NCI-H1930 (cell line): ENCODE results near the gene AMELY.
"Not testable (repeated sequence)": the region's sequence is repeated elsewhere in the genome, so short reads cannot be mapped to it uniquely, and the experiment has no call there.

ENCODE experiments used
- DNase-seq, 2 experiments: peaks; one replicate each; lab custom pipeline; 2025; lab: John Stamatoyannopoulos, UW

Gene AMELY, protein sequence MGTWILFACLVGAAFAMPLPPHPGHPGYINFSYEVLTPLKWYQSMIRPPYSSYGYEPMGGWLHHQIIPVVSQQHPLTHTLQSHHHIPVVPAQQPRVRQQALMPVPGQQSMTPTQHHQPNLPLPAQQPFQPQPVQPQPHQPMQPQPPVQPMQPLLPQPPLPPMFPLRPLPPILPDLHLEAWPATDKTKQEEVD

DNA sequence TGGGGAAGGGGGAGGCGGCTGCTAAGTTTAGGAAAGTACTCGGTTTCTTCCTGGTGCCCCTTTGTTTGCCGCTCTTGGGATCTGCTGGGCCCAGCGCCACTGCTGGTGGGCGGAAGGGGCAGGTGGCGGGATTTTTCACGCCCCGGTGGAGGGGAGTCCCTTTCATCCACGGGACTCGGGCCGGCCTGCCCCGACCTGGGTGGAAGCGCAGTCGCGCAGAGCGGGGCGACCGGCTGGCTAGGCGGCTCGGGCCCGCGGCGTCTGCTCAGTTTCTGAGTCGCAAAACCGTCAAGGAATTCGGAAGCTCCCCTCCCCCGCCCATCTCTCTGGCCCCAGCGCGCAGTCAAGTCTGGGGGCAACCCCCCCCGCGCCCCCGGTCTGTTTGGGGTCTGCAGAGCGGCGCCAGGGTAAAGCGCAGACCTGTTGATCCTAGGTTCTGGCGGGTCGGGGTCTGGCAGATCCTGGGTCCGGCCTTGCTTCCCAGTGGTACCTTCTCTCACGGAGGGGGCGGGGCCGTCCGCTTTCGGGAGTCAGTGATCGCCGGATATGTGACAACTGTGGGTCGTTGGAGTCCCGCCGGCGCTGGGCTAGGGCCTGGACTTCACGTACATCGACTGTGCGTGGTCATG, at the start of gene AMELY:
TSS of gene AMELY (minus strand) at position 500 of the 629 bp plus-strand sequence. CDS start 39,144 bp downstream, outside the sequence.
- no peak for DNase-seq

DNA sequence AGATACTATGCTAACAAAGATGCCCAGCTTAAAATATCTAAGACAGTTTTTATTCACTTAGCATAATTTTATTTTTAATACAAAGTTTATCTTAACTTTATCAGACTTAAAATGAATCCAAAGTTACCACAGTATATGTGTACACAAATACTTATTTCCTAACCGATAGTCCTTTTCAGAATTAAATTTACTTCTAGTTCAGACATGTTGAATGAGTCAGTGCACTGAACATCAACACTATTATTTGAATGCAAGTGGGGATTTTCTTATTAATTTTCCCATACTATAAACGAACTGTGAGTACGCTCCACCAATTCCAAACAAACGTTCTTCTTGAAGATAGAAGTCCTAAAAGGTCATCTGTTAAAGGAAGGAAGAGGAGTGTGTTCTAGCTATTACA, 38.4 kb upstream of the AMELY start:
- no peak for DNase-seq

DNA sequence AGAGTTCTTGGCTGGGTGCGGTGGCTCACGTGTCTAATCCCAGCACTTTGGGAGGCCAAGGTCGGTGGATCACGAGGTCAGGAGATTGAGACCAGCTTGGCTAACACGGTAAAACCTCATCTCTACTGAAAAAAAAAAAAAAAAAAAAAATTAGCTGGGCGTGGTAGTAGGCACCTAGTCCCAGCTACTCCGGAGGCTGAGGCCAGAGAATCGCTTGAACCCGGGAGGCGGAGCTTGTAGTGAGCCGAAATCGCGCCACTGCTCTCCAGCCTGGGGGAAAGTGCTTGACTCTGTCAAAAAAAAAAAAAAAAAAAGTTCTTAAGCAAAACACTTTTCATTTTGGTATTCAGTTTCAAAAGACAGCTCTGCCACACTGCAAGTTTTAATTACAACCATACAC, 36.8 kb upstream of the AMELY start:
- DNase-seq, result no peak

DNA sequence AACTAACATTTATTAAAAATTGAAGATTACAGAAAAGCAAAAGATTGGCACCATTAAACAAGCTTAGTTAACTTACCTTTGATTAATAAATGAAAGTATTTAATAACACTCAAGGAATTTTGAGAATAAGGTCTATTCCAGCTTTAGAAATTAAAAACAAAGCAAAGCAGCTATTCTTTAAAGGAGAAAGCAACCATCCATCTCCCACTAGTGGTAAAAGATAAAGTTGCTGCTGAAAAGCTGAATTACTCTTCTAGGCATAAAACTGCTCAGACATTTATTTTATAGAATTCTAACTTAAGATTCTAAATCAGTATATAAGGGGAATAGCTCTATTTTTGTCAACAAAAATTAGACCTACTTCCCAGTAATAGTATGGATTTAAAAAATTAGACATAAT, 36.1 kb upstream of the AMELY start:
- DNase-seq, result no peak

DNA sequence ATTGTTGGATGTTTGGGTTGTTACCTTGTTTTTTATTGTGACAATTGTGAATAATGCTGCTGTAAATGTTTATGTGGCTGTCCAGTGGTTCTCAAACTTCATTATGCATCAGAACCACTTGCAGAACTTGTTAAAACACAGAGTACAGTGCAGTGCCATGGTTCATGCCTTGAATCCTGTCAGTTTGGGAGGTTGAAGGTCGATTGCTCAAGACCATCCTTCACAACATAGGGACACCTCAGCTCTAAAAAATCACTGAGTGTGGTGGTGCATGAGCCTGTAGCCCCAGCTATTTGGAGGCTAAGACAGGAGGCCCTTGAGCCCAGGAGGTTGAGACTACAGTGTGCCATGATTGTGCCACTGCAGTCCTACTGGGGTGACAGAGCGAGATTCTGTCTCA, 23.9 kb upstream of the AMELY start:
- no peak for DNase-seq

DNA sequence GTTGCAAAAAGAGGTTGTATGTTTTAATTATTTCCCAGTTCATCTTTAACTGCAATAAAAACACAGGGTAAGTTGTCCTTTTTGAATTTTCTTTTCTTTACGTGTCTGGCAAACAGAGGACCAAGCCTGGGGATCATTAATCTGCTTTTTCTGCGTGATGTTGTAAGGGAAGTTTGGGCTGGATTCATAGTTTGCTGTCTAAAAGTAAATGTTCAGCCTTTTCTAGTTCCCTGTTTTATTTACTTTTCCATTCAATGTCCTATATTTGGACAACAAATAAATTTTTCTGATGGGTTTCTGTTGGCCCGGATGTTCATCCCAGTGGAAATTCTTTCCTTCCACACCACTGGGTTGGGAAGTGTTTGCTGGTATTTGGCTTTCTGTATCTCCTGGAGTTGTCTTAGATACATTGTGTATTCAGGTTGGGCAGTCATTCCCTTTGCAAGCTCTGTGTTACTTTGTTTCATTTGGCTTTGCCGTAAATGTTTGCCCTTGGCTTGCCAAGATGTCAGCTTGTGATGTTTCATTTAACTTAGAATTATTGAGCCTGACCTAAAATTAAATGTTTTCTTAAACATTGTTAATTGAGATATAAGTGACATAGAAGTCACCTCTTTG, 20.3 kb upstream of the AMELY start:
- no peak for DNase-seq

DNA sequence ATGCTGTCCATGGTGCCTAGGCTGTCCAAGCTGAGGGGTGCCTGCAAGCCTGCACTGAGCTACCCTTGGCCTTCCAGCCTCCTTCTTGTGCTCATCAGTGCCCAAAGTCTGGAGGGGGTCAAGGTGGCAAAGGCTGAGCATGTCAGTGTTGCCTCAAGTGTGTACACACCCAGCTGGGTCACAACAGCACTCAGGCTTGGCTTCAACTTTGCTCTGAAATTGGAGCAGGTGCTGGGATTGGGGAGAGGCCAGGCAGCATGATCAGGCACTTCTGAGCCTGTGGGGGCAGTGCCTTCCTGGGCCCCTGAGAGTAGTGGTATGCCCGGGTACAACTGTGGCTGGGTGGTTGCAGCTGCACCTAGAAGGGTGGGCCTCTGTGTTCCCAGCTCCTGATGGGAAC, 17.7 kb upstream of the AMELY start:
- DNase-seq, result no peak

DNA sequence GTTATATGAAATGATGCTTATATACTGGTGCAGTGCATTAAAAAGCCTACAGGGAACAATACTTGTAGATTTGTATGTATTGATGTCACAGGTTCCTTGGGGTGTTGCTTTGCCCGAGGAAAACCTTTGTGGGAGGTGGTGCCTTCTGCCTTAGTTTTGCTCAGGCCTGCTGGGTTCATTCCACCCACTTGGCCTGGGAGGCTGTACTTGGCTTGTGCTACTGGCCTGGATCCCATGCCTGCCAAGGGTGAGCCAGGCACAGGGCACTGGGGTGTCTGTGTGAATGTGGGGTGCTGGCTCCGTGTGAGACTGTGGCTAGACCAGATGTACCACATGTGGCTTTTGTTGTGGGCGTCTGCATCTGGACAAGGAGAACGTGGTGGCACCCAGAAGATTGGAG, 16.7 kb upstream of the AMELY start:
- DNase-seq, result no peak

DNA sequence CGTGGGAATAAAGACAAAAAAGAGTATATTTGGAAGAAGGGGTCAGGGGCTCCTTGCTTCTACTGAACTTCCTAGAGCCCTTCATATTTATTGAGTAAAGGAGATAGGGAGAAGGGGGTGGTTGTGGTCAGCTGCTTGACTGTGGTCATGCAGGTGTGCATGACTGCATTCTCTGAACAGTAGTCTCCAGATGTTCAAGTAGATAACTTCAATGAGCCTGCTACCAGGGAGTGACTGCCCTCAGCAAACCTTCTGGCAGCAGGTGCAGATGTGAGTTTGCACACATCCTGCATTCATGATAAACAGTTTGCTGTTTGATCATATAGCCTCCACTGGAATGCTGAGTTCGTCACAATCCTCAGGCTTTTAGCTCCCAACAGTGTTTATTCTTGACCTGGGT, 9.5 kb upstream of the AMELY start:
- no peak for DNase-seq

DNA sequence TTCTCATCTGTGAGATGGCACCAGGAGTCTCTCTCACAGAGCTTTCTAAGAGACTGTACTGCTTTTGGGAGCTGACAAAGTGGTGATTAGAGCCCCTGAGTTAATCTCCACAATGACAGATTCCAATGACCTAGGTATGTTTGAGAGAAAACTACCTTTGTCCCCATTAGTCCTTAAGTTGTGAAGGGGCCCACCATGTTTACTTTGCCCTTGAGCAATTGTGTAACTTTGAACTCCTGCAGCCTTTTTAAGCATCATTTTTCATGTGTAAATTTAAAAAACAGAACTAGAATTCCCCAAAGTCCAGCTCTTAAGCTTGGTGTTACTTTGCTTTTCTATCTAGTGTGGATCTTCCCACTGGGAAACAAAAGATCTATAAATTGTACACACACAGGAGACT, 1.8 kb upstream of the AMELY start:
- no peak for DNase-seq

DNA sequence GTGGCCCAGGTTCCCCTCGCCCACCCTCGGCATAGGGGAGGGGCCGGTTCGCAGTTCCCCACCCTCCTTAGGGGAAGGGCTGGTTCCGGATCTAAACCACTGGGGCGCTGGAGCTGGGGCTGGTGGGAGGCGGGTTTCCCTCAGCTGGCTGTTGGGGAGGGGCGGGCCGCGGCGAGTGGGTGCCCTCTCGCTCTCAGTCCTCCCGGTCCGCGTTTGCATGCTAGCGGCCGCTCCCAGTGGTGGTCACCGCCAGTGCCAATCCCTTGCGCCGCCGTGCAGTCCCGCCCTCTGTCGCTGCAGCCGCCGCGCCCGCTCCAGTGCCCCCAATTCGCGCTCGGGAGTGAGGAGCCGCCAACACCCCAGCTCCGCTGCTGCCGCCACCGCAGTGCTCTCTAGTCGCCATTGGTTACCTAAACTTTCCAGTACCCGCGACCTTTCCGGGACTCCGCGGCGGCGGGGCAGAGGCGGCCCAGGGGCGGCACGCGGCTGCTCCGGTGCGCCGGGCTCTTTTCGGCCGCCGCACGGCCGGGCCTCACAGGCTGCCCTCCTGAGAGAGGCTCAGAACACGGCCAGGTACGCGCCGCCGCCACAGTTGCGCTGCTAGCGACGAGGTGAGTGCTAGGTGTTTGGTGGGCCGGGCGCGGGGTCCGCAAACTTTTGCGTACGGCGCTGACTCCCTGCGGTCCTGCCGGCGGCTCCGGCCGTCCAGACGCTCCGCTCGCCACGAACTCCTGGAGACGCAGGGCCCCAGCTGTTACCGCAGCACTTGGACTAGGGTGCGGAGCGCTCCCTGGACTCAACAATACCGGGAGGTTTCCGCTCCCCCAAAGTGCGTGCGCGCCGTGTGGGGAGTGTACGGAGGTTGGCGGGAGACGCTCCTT, 940 bp downstream of the AMELY start, which contains the start of gene TBL1Y:
TSS of gene TBL1Y (plus strand) at position 326 of the 881 bp plus-strand sequence. CDS start 114,388 bp downstream, outside the sequence.
- no peak for DNase-seq

DNA sequence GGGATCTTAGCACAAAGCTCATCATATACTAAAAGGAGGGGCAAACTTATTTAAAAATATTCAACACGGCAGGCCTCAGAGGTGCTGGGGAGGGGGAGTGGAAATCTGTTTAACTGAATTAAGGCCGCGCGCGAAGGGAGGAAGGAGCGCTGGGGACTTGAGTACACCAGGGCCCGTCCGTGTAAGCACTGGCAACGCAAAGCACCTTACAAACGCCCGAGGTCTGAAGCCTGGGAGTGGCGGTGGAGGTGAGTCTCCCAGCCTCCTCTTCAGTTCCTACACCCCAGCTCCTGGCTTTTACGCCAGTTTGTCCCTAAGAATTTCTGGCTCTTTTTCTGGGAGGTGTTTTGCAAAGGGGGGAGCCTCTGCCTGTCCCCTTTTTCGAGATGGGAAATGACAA, 1.7 kb downstream of the AMELY start:
- no peak for DNase-seq

DNA sequence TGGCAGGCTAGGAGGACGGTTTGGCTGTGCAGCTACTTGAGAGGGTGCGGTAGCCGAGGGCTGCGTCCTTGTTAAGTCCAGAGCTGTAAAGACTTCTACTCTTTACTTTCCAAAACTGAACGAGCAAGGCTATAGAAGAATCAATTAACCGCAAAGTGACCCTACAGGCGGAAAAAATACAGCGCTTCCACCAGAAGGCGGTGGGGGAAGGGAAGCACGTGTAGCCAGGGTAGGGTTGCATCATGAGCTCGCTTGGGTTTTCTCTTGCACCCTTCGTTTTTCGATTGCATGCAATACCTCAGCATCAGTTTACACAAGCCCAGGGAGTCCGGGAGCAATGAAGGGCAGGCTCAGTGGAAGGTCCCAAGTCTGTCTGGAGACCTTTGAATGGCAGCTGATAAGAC, 2.4 kb downstream of the AMELY start:
- DNase-seq, result no peak

DNA sequence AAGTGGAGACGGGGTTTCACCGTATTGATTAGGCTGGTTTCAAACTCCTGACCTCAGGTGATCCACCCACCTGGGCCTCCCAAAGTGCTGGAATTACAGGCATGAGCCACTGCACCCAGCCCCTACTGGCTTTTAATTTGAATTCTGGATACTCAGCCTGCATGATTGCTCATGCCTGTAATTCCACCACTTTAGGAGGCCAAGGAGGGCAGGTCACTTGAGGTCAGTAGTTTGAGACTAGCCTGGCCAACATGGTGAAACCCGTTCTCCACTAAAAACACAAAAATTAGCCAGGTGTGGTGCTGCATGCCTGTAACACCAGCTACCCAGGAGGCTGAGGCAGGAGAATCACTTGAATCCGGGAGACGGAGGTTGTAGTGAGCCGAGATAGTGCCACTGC, 3.5 kb downstream of the AMELY start:
- not testable (repeated sequence) for DNase-seq

DNA sequence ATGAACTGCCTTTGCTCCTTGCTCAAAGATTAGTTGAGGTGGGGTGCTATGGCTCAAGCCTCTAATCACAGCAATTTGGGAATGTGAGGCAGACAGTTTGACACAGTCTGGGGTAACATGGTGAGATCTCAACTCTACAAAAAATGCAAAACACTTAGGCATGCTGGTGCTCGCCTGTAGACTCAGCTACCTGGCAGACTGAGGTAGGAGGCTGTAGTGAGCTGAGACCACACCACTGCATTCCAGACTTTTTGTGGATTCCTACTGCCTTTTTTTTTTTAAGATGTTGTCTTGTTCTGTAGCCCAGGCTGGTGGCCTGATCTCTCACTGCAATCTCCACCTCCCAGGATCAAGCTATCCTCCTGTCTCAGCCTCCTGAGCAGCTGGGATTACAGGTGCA, 4.0 kb downstream of the AMELY start:
- DNase-seq, result no peak

DNA sequence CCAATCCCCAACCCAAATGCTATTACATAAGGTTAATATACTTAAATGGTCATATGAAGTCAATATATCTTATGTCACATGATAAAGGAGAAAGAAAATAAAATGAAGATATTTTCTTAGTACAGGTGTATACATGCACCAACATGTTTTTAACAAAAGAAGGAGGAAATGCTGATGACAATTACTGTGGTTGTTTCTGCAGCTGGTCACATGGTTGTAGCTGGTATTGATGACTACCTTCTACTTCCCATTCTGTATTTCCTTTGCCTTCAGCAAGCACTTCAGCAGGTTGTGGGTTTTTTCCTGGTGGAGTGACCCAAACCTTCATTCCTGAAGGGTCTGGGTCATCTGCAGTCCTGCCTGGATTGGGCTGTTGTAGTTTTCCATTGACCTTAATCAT, 9.4 kb downstream of the AMELY start:
- not testable (repeated sequence) for DNase-seq

DNA sequence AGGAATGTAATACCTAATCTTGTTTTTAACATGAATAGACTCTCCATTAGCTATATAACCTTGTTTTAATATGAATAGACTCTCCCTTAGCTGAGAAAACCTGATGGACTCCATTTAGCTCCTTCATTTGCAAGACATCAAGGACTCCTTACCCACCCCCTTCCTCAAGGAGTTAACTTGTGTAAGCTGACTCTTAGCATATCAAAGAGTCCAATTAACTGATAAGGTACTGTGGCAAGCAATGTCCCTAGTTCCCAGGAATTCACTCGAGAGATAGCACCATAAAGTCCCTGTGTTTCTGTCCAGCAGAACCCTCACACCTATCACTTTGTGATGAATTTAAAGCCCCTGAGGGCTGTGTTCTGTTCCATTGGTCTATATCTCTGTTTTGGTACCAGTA, 16.3 kb downstream of the AMELY start:
- DNase-seq, result no peak

DNA sequence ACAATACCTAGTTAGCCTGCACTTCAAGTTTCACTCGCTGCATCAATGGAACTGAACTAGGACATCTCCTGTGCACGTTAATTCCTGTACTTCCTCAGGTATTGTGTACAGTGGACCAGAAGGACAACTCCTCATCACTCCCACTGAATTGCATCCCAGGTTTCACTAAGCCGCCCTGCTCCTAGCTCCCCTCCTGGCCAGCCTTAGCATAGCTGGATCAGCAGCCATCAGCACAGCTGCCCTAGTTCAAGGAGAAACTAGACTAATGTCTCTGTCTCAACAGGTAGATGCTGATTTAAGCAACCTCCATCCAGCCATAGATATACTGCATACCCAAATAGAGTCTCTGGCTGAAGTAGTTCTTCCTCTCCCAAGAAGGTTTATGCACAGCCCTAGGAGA, 17.1 kb downstream of the AMELY start:
- no peak for DNase-seq

DNA sequence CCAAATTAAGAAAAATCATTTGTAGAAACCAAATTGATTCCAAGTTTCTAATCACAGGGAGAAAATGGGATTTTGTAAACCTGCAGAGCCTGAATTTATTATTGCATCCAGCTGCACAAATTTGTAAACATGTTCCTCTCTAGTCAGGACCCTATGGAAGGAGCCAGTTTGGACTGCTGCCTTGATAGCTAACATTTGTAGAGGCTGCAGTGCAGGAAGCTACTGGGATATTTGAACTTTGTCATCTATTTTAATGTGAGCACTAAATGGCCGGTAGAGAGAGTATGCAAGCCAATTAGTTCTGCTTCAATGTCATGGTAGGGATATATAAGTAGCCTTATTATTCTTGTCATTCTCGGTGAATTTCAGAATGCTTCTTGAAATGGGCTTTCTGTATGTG, 62.2 kb downstream of the AMELY start:
- no peak for DNase-seq

DNA sequence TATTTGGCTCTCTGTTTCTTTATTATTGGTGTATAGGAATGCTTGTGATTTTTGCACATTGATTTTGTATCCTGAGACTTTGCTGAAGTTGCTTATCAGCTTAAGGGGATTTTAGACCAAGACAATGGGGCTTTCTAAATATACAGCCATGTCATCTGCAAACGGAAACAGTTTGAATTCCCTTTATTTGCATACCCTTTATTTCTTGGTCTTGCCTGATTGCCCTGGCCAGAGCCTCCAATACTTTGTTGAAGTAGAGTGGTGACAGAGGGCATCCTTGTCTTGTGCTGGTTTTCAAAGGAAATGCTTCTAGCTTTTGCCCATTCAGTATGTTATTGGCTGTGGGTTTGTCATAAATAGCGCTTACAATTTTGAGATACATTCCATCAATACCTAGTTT, 68.9 kb downstream of the AMELY start:
- not testable (repeated sequence) for DNase-seq
